HEK293T (cell line): Measurements from ENCODE around the gene MINDY2.

Experiments used
- CTCF ChIA-PET: fragments of 350-600 bp; formaldehyde crosslinking; extraction: SDS; loops from one replicate; lab custom pipeline; 2021; ENCODE audit warnings: antibody characterized with exemption, inconsistent platforms; lab: Yijun Ruan, JAX
- POLR2A ChIA-PET: fragments of 350-600 bp; formaldehyde crosslinking; extraction: SDS; loops from one replicate; lab custom pipeline; 2020; ENCODE audit warnings: antibody characterized with exemption, inconsistent platforms; lab: Yijun Ruan, JAX
- DNase-seq: peaks from one replicate; pipeline ENCODE4 v3.0.0; 2012; ENCODE audit warnings: mixed read lengths; ENCODE audit errors: extremely low spot score
- ARNT ChIP-seq: fragments of 450-650 bp; IDR thresholded peaks from 2 replicates; pipeline ENCODE4 v1.6.1; 2017; ENCODE audit warnings: mild to moderate bottlenecking
- BHLHE40 ChIP-seq: fragments of 450-650 bp; IDR thresholded peaks from 2 replicates; pipeline ENCODE4 v1.6.1; 2016; ENCODE audit warnings: mild to moderate bottlenecking, moderate library complexity, borderline replicate concordance
- CTBP1 ChIP-seq: fragments of 450-650 bp; IDR thresholded peaks from 2 replicates; pipeline ENCODE4 v1.6.1; 2016; ENCODE audit warnings: borderline replicate concordance
- ELF4 ChIP-seq: fragments of 450-650 bp; IDR thresholded peaks from 2 replicates; pipeline ENCODE4 v1.6.1; 2017; ENCODE audit warnings: antibody characterized with exemption
- FOXA1 ChIP-seq: fragments of 450-650 bp; IDR thresholded peaks from 2 replicates; pipeline ENCODE4 v1.6.1; 2016; ENCODE audit warnings: mild to moderate bottlenecking
- FOXK2 ChIP-seq: fragments of 450-650 bp; IDR thresholded peaks from 2 replicates; pipeline ENCODE4 v1.6.1; 2016; ENCODE audit warnings: mild to moderate bottlenecking
- FOXM1 ChIP-seq: fragments of 450-650 bp; IDR thresholded peaks from 2 replicates; pipeline ENCODE4 v1.6.1; 2017; ENCODE audit warnings: mild to moderate bottlenecking, borderline replicate concordance
- HDGF ChIP-seq: fragments of 450-650 bp; IDR thresholded peaks from 2 replicates; pipeline ENCODE4 v1.6.1; 2017; ENCODE audit warnings: antibody characterized with exemption, borderline replicate concordance
- L3MBTL2 ChIP-seq: fragments of 450-650 bp; conservative IDR thresholded peaks from 2 replicates; pipeline ENCODE4 v1.6.1; 2016; ENCODE audit warnings: mild to moderate bottlenecking
- LEF1 ChIP-seq: fragments of 450-650 bp; IDR thresholded peaks from 2 replicates; pipeline ENCODE4 v1.6.1; 2017; ENCODE audit warnings: mild to moderate bottlenecking, borderline replicate concordance
- NFRKB ChIP-seq: fragments of 450-650 bp; IDR thresholded peaks from 2 replicates; pipeline ENCODE4 v1.6.1; 2016; ENCODE audit warnings: mild to moderate bottlenecking, moderate library complexity
- PKNOX1 ChIP-seq: fragments of 450-650 bp; IDR thresholded peaks from 2 replicates; pipeline ENCODE4 v1.6.1; 2016
- SP1 ChIP-seq: fragments of 450-650 bp; IDR thresholded peaks from 2 replicates; pipeline ENCODE4 v1.6.1; 2017
- SUZ12 ChIP-seq: fragments of 450-650 bp; IDR thresholded peaks from 2 replicates; pipeline ENCODE4 v1.6.1; 2016; ENCODE audit warnings: mild to moderate bottlenecking
- TARDBP ChIP-seq: fragments of 450-650 bp; IDR thresholded peaks from 2 replicates; pipeline ENCODE4 v1.6.1; 2016
- ZNF384 ChIP-seq: fragments of 450-650 bp; IDR thresholded peaks from 2 replicates; pipeline ENCODE4 v1.6.1; 2016

MINDY2 gene

GRCh38 chr15:58734859-58735258, 36.2 kb upstream of the MINDY2 start:
- no peak for TF ChIP-seq ZNF384
- no peak for TF ChIP-seq BHLHE40
- TF ChIP-seq FOXA1: no peak
- TF ChIP-seq FOXM1: no peak
- no peak for TF ChIP-seq HDGF
- TF ChIP-seq PKNOX1: no peak
- no peak for TF ChIP-seq CTBP1
- ChIA-PET CTCF (interaction anchor here (0.6 kb wide), 1 partner anchor 199 kb away, joined by 3 read pairs; no protein-coding TSS in a partner anchor), POLR2A (no interaction called here)
- no peak for DNase-seq

GRCh38 chr15:58736018-58736643, 35.0 kb upstream of the MINDY2 start:
- DNase-seq: no peak
- POLR2A ChIA-PET: interaction anchor here (1.7 kb wide), 1 partner anchor 14 kb away, joined by 4 read pairs; the partner anchor contains the start of gene ADAM10
- TF ChIP-seq HDGF: no peak
- TF ChIP-seq TARDBP: no peak
- TF ChIP-seq ELF4: no peak
- TF ChIP-seq NFRKB: no peak
- TF ChIP-seq FOXK2: no peak
- TF ChIP-seq SP1: no peak
- TF ChIP-seq ARNT: no peak
- no peak for TF ChIP-seq PKNOX1
- TF ChIP-seq SUZ12: no peak
- no peak for TF ChIP-seq L3MBTL2
- no peak for TF ChIP-seq CTBP1
- TF ChIP-seq LEF1: no peak
- TF ChIP-seq FOXM1: no peak
- no peak for TF ChIP-seq BHLHE40

GRCh38 chr15:58737298-58737697, 33.8 kb upstream of the MINDY2 start:
- ChIA-PET CTCF (no interaction called here), POLR2A (no interaction called here)
- DNase-seq: no peak
- TF ChIP-seq CTBP1: no peak

More at GRCh38 chr15:58736018-58736643, 35.0 kb upstream of the MINDY2 start:
- CTCF ChIA-PET: no interaction called here

GRCh38 chr15:58738046-58738707, 32.9 kb upstream of the MINDY2 start:
- ChIA-PET POLR2A (interaction anchor here (1.4 kb wide), 1 partner anchor 12 kb away, joined by 7 read pairs; the partner anchor contains the start of gene ADAM10), CTCF (no interaction called here)
- TF ChIP-seq ELF4: no peak
- DNase-seq: no peak

GRCh38 chr15:58740436-58740835, 30.7 kb upstream of the MINDY2 start:
- no peak for TF ChIP-seq BHLHE40
- no peak for TF ChIP-seq CTBP1
- TF ChIP-seq LEF1: no peak
- TF ChIP-seq SUZ12: no peak
- no peak for TF ChIP-seq FOXM1
- no peak for TF ChIP-seq FOXK2
- no peak for TF ChIP-seq ZNF384
- no peak for TF ChIP-seq TARDBP
- no peak for TF ChIP-seq HDGF
- no peak for TF ChIP-seq FOXA1
- TF ChIP-seq ARNT: no peak
- no peak for TF ChIP-seq NFRKB
- TF ChIP-seq L3MBTL2: no peak
- no peak for TF ChIP-seq ELF4
- no peak for TF ChIP-seq PKNOX1
- no peak for TF ChIP-seq SP1
- no peak for DNase-seq
- ChIA-PET CTCF (no interaction called here), POLR2A (no interaction called here)

- TF ChIP-seq FOXK2: no peak
- TF ChIP-seq L3MBTL2: no peak
- no peak for TF ChIP-seq CTBP1
- no peak for TF ChIP-seq TARDBP
- TF ChIP-seq ELF4: no peak
- no peak for TF ChIP-seq HDGF
- DNase-seq: no peak
- ChIA-PET POLR2A (no interaction called here), CTCF (no interaction called here)
Measured at GRCh38 chr15:58741032-58741431, 30.1 kb upstream of the MINDY2 start.
